Stomach smooth muscle (tissue), 2 donors: ENCODE measurements around the gene AKT1.
A peak's percentile ranks its signal among the peaks of the same experiment; 100 is the strongest.
"Not testable (repeated sequence)": the region's sequence is repeated elsewhere in the genome, so short reads cannot be mapped to it uniquely, and the experiment has no call there.

Source experiments
- H3K27ac ChIP-seq: one replicate; pipeline ENCODE4 v1.7.0; 2013; ENCODE audit warnings: mild to moderate bottlenecking, low read length, inconsistent platforms
- H3K27me3 ChIP-seq, 2 donors: one replicate each; pipeline ENCODE4 v1.7.0; 2013; ENCODE audit warnings: low read length in 2 of 2; ENCODE audit not compliant: insufficient read depth in 2 of 2, control insufficient read depth in 1 of 2
- H3K36me3 ChIP-seq, 2 donors: one replicate each; pipeline ENCODE4 v1.7.0; 2013; ENCODE audit warnings: low read length in 2 of 2; ENCODE audit not compliant: control insufficient read depth in 2 of 2, insufficient read depth in 2 of 2
- H3K4me1 ChIP-seq: one replicate; pipeline ENCODE4 v1.7.0; 2013; ENCODE audit warnings: low read length; ENCODE audit not compliant: control insufficient read depth, insufficient read depth
- H3K4me3 ChIP-seq, 2 donors: one replicate each; pipeline ENCODE4 v1.7.0; 2013; ENCODE audit warnings: low read length in 2 of 2
- H3K9ac ChIP-seq, 2 donors: one replicate each; pipeline ENCODE4 v1.7.0; 2013; ENCODE audit warnings: low read length in 2 of 2, mild to moderate bottlenecking in 1 of 2
- H3K9me3 ChIP-seq, 2 donors: one replicate each; pipeline ENCODE4 v1.7.0; 2013; ENCODE audit warnings: low read length in 2 of 2; ENCODE audit not compliant: control insufficient read depth in 2 of 2
- donor health status: healthy.
- donor health status: Pancreatic carcinoma.

Gene AKT1

GRCh38 chr14:104794993-104795780 lies at the start of gene AKT1:
Gene AKT1, minus strand, starts transcription at chr14:104795748. Its CDS starts 3,105 bp downstream, at chr14:104792643.
- no peaks in the 10 kb centered on the region for H3K27me3 ChIP-seq
- H3K27ac ChIP-seq = peak within 1 kb of the TSS; percentile 87
- peaks cover 55% of the 10 kb centered on the region for H3K4me1 ChIP-seq
- H3K9ac ChIP-seq = peak within 1 kb of the TSS; percentile 83 to 84
- peaks cover 3 to 7% of the 10 kb centered on the region in 2 donors for H3K36me3 ChIP-seq
- H3K4me3 ChIP-seq = peak within 1 kb of the TSS; percentile 81 to 86
- H3K9me3 ChIP-seq = no peaks in the 10 kb centered on the region

GRCh38 chr14:104845033-104845666 lies 49.6 kb upstream of the AKT1 start:
- H3K9ac ChIP-seq = no peak overlapping the region
- H3K9me3 ChIP-seq = no peaks in the 10 kb centered on the region
- H3K27ac ChIP-seq = no peak overlapping the region
- H3K4me3 ChIP-seq = no peak overlapping the region
- peaks cover 27 to 37% of the 10 kb centered on the region in 2 donors for H3K27me3 ChIP-seq
- peaks cover 19% of the 10 kb centered on the region for H3K4me1 ChIP-seq
- no peaks in the 10 kb centered on the region for H3K36me3 ChIP-seq

GRCh38 chr14:104844306-104845032 lies 48.9 kb upstream of the AKT1 start:
- peak overlapping the region in 1 of 2 donors; percentile 53 for H3K9ac ChIP-seq
- no peak overlapping the region for H3K27ac ChIP-seq
- no peaks in the 10 kb centered on the region for H3K36me3 ChIP-seq
- peak overlapping the region; percentile 33 to 70 for H3K4me3 ChIP-seq
- H3K9me3 ChIP-seq = no peaks in the 10 kb centered on the region
- H3K4me1 ChIP-seq = peaks cover 19% of the 10 kb centered on the region
- H3K27me3 ChIP-seq = peaks cover 25 to 33% of the 10 kb centered on the region in 2 donors

GRCh38 chr14:104843442-104844305 lies 48.1 kb upstream of the AKT1 start:
- H3K4me1 ChIP-seq = peaks cover 19% of the 10 kb centered on the region
- peak overlapping the region; percentile 33 to 70 for H3K4me3 ChIP-seq
- peaks cover 25 to 33% of the 10 kb centered on the region in 2 donors for H3K27me3 ChIP-seq
- no peaks in the 10 kb centered on the region for H3K36me3 ChIP-seq
- H3K9me3 ChIP-seq = no peaks in the 10 kb centered on the region
- H3K9ac ChIP-seq = peak overlapping the region; percentile 53 to 58
- H3K27ac ChIP-seq = no peak overlapping the region

- Histone ChIP-seq H3K27ac (no peak overlapping the region), H3K36me3 (no peaks in the 10 kb centered on the region)
Measured at GRCh38 chr14:104843006-104843405, 47.5 kb upstream of the AKT1 start.

GRCh38 chr14:104841730-104842129 lies 46.2 kb upstream of the AKT1 start:
- no peaks in the 10 kb centered on the region for H3K9me3 ChIP-seq
- H3K4me1 ChIP-seq = peaks cover 19% of the 10 kb centered on the region
- H3K27me3 ChIP-seq = peaks cover 24 to 33% of the 10 kb centered on the region in 2 donors
- H3K4me3 ChIP-seq = no peak overlapping the region
- no peak overlapping the region for H3K27ac ChIP-seq
- H3K36me3 ChIP-seq = no peaks in the 10 kb centered on the region
- H3K9ac ChIP-seq = no peak overlapping the region

More at GRCh38 chr14:104843006-104843405, 47.5 kb upstream of the AKT1 start:
- H3K27me3 ChIP-seq = peaks cover 25 to 33% of the 10 kb centered on the region in 2 donors
- peaks cover 19% of the 10 kb centered on the region for H3K4me1 ChIP-seq
- H3K4me3 ChIP-seq = peak overlapping the region in 1 of 2 donors; percentile 70
- no peak overlapping the region for H3K9ac ChIP-seq
- no peaks in the 10 kb centered on the region for H3K9me3 ChIP-seq

GRCh38 chr14:104836171-104836935 lies 40.8 kb upstream of the AKT1 start:
- not testable (repeated sequence) for H3K4me3 ChIP-seq, H3K9me3 ChIP-seq, H3K27me3 ChIP-seq, H3K27ac ChIP-seq, H3K4me1 ChIP-seq, H3K9ac ChIP-seq, H3K36me3 ChIP-seq

GRCh38 chr14:104830781-104831180 lies 35.2 kb upstream of the AKT1 start:
- Histone ChIP-seq H3K4me3 (no peak overlapping the region), H3K4me1 (peaks cover 12% of the 10 kb centered on the region), H3K9ac (no peak overlapping the region), H3K36me3 (no peaks in the 10 kb centered on the region), H3K27me3 (peaks cover 0 to 2% of the 10 kb centered on the region in 2 donors), H3K27ac (no peak overlapping the region), H3K9me3 (no peaks in the 10 kb centered on the region)

GRCh38 chr14:104827177-104828055 lies 31.9 kb upstream of the AKT1 start:
- peaks cover 5 to 6% of the 10 kb centered on the region in 2 donors for H3K27me3 ChIP-seq
- H3K36me3 ChIP-seq = no peaks in the 10 kb centered on the region
- peaks cover 16% of the 10 kb centered on the region for H3K4me1 ChIP-seq
- peak overlapping the region in 1 of 2 donors; percentile 15 for H3K9ac ChIP-seq
- H3K27ac ChIP-seq = no peak overlapping the region
- peak overlapping the region; percentile 31 to 61 for H3K4me3 ChIP-seq
- H3K9me3 ChIP-seq = no peaks in the 10 kb centered on the region
